NCI-H1105 treated with DMSO at 0.1 percent for 48 hours (cell line): Measurements from ENCODE around the gene MOCOS.

Experiments
- DNase-seq: peaks from one replicate; lab custom pipeline; 2025; lab: John Stamatoyannopoulos, UW

MOCOS gene

DNA sequence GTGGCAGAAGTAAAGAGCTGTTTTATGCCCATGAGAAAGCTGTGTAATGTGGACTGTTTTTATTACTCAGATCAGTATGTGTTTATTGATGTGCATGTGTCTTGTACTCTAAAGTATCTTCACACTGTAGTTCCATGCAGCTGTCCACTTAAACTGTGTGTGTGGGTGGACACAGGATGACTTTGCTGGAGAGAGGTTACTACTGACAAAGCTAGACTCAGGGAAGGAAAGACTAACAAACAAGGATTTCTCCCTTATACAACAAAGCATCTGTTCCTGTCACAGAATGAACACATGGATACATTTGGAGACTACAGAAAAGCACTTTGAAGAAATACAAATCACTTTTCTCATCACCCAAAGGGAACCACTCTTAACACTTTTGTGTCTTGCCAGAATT, 120.2 kb downstream of the MOCOS start:
- no peak for DNase-seq

DNA sequence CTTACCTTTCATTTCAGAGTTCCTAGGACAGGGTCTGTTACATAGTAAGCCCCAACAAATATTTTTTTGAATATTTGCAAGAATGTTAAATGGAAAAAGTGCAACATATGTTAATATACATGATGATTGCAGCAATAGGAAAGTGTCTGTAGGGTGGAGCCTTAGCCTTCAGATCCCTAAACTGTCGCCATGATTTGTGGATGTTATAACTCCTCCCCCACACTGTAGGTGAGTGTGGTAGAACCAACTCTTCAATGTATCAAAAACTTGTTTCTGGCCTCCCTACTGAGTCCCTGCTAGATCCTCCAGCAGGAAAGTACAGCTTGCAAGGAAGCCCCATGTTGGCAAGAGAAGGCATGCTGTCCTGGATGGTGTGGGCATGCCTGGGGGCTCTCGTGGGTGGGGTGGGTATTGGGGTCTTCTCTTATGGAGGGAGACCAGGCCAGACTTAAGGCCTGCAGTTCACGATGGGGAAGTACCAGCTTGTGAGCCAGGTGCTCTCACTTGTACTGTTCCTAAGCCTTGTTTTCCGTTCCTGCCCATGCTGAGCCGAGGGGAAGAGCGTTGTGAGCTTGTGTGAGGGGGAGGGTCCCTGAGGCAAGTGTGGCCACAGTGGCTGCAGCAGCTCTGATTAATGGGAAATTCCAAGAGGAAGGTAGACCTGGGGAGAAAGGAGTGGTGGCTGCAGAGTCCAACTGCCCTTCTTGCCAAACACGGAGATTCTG, 121.6 kb downstream of the MOCOS start:
- DNase-seq, result no peak

DNA sequence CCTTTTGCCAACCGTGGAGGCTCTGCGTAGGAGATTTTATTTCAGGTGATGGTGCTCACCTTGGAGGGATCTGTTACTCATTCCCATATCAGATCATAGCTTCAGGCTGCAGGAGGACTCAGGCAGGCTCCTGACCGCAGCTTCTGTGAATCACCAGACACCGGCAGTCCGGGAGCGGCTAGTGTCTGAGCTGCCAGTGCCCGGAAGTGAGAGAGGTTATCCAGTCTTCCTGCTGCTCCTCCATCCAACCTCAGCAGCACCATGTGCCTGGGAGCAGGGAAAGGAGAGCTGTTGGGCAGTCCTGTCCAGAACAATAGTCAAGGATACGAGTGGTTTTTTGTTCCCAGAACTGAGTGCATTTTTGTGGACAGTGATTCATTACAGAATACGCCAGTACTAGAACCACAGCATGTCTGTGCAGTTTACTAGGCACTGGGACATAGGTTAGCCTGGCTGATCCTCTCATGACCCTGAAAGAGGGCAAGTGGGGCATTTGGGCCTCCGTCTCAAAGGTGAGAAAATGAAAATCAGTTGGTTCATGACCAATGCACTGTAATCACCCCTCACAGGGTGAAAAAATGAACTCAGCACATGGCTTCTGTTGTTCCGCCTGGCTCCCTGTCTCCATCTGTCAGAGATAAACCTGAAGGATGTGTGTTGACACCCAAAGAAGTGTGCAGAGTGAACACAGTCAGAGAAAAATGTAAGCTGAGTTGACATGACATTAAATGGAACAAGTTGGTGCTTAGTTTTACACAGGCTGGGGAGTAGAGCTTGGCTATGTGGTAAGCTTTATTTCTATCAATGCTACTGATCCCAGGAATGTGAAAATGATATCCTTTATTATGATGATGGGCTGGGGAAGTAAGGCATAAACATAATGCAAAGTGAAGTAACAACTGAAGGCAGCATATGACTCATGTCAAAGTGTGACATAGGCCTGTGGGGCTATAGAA, 122.4 kb downstream of the MOCOS start:
- DNase-seq, result no peak

DNA sequence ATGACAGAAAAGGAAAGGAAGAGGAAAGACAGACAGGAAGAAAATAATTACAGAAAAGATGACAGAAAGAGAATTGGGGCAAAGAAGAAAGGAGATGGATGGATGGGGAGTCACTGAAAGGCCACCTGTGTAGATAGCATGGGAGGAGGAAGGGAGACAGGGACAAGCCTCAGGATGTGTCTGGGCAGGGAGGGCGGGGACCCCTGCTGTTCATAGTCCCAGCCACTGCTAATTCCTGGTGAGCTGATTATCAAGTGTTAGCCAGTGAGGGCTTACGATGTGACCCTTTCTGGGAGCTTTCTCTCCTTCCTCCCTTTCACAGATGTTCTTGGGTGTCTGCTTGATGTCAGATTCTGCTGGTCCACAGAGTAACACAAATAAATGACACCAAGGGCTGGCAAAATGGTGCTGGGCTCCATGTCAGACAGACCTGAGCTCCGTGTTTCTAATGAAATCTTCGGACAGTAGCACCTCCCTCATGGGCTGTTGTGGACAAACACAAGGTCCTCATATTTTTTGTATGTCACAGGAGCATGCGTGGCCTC, 123.8 kb downstream of the MOCOS start:
- DNase-seq, result no peak

DNA sequence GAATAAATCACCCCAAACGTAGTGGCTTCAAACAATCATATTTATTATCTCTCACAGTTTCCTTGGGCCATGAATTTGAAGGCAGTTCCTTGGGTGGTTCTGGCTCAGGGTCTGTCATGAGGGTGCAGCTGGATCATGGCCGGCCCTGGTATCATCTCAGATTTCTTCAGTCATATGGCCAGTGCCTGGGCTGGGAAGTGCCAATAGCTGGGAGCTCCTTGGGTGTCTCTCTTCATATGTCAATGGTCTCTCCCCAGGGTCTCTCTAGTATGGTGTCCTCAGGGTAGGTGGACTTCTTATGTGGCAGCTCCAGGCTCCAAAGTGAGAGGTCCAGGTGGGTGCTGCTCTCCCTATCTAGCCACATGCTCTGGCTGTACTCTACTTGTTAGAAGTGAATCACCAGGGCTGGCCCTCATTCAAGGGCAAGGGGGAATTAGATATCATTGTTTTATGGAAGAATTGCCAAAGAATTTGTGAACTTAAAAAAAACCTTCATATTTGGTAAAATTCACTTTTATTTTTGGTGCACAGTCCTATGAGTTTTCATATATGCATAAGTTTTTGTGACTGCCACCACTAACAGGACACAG, 125.6 kb downstream of the MOCOS start:
- no peak for DNase-seq

DNA sequence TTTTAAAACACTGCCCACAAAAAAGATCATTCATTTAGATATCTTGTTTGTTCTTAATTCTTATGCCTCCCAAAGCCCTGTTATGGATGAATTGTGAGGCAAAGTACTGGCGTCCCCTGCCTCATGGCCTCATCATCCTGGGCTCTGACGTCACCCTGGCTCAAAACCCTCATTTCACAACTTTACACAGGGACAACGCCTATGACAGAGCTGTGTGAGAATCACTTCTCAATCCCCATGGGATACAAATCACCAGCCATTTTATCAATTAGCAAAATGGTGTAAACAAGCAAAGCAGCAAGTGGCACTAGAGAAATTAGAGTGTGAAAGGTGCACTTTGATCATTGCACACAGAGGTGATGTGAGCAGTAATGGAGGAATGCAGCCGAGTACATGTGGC, 126.8 kb downstream of the MOCOS start:
- no peak for DNase-seq

DNA sequence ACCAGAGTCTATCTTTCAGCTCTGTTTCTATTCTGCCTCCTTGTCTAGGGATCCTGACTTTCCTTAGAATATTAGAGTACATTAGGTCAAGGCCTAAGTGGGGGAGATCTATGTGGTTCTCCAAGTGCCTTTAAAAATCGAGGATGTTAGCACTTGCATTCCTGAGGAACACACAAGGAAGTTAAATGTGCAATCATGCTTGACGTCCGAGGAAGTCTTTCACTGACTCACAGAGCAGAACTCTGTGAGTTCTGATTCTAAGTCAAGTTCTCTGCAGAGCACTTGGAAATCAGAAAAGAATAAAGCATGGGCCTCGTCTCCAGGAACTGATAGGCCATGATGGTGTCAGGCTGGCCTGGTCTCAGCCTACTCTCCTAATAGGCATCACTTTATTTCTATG, 127.5 kb downstream of the MOCOS start:
- DNase-seq, result no peak

DNA sequence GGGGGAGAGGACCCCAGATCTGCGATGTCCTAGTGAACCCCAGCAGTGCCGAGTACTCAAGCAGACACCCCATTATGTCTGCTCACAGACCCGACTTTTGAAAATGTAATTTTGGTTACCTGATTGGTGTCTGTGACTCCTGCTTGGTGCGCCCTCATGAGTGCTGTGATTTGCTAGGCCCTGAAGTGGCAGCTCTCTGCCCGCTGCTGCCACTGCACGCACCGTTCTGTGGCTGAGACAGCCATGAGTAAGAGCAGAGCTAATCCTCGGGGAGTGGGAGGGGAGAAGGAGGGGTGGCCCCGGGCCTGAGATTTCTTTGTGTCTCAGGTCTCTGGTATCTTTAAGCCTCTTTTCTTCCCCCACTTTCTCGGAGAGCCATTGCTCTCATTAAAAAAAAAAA, 128.4 kb downstream of the MOCOS start:
- DNase-seq, result no peak

DNA sequence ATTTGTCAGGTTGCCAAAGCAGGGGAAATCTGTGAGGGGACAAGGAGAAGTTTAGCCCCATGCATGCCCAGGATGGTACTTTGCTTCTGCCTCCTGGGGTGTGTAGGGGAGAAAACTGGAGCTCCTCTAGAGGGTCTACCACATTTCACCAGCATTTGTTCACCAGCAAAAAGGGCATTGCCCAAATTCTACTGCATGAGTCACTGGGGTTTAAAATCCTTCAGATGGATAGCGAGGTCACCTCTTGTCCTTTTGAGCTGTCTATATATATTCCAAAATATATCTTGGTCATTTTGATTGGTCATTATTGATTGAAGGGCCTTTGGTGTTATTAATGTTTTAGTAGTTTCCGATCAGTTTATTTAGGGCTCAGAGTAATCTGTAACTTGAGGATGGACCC, 128.9 kb downstream of the MOCOS start:
- no peak for DNase-seq
